GM15510 (cell line): Measurements from ENCODE around the gene SCAND1.

Source experiments
- POLR2A ChIP-seq: IDR thresholded peaks from 3 replicates; pipeline ENCODE4 v1.6.1; 2011; ENCODE audit warnings: borderline replicate concordance; ENCODE audit not compliant: insufficient read length; ENCODE audit errors: extremely low read depth

SCAND1 gene

DNA sequence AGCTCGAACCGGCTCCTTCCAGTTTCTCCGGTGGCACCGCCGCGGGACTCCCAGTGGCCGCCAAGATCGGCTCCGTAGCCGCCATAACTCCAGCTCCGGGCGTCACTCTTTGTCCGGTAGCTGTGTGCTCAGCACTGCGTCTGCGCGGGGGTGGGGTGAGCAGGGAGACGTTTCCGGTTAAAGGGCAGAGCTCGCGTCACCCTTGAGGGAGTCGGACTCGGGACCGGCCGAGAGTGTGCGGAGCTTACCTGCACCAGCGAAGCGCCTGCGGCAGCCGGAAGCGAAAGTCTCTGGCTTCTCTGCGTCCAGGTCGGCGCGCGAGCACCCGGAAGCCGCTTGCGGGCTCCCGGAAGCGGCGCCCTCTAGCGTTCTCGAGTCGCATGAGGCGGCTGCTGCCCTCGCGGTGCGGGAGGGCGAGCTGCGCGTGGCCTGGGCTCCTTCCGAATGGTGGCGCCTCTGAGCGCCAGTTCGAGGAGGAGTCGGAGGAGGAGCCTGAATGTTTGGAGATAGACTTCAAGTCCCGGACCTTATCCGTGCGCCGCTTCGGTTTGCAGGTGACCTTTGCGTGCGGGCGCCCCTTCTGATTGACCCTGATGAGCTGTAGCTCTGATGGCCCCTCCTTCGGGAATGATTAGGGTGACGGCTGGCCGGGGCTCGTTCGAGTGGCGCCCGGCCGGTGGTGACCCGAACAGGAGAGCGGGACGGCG is at the start of gene SCAND1:
Gene SCAND1, minus strand, starts transcription at position 303 of the 707 bp plus-strand sequence. Its CDS starts 218 bp downstream, at position 85.
- TF ChIP-seq POLR2A: peak; percentile 92

DNA sequence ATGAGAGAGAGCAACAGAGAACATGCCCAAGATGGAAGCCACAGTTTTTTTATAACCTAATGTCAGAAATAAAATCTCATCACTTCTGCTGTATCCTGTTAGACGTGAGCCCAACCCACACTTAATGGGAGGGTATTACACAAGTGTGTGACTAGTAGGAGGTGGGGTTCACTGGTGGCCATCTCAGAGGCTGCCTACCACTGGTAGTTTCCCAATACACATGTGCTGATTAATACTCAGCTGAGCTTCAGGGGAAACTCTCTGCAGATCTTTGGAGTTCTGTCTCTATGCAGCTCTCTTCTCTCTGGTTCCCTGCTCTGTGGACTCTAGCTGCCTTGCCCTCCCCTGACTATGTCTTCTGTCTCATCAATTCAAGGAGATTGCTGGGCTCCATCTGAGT is 49.7 kb upstream of the SCAND1 start:
- no peak for TF ChIP-seq POLR2A

DNA sequence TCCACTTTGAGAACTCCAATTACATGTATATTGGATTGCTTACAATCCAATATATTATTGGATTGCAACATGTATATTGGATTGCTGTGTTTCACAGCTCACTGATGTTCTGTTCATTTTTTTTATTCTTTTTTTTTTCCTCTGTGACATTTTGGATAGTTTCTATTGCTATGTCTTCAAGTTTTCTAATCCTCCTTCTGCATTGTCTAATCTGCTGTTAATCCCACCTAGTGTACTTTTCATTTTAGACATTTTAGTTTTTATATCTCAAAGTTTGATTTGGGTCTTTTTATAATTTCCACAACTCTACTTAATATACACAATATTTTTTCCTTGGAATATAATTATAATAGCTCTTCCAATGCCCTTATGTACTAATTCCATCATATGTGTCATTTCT is 48.6 kb upstream of the SCAND1 start:
- TF ChIP-seq POLR2A: no peak

DNA sequence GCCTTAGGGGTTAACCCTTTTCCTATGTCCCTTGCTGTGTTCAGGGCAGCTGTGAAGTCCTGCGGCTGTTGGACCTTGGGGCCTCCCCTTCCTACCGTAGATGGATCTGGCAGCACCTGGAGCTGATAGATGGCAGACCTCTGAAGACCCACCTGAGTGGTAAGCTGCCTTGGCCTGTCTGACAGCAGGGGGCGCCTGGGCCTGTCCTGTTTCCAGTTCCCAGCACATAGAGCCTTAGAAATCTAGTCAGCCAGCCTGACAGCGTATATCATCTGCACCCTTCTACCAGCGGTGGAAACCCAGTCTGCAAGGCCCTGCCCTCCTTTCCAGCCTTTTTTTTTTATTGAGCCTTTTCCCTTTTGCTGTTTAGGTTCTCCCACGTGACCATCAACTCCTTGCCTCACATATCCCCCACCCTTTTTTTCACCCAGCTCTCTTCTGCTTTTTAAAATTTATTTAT is 40.7 kb upstream of the SCAND1 start:
- no peak for TF ChIP-seq POLR2A

DNA sequence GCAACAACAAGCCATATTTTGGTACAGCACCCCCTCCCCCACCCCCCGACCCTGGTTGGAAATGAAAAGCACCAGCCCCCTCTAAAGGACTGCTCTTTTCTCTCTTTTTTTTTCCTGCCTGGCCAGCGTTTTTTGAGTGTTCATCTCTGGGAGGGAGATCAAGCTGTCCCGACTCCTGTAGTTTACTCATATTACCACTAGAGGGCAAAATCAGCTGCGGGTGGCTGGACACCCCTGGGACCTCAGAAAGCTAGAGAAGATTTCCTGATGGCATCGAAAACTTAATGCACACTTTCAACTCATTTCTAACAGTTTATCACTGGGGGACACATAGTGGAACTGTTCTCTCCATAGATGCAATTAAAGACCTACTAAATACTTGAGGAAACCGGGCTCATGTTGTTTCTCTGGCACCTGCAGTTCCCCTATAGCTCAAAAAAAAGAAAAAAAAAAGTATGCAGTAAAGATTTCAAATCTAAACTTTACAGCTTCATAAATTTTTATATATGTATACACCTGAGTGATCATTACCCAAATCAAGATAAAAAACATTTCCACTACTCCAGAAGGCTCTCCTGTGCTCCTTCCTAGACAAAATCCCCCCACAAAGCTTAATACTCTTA is 38.5 kb upstream of the SCAND1 start:
- TF ChIP-seq POLR2A: no peak

DNA sequence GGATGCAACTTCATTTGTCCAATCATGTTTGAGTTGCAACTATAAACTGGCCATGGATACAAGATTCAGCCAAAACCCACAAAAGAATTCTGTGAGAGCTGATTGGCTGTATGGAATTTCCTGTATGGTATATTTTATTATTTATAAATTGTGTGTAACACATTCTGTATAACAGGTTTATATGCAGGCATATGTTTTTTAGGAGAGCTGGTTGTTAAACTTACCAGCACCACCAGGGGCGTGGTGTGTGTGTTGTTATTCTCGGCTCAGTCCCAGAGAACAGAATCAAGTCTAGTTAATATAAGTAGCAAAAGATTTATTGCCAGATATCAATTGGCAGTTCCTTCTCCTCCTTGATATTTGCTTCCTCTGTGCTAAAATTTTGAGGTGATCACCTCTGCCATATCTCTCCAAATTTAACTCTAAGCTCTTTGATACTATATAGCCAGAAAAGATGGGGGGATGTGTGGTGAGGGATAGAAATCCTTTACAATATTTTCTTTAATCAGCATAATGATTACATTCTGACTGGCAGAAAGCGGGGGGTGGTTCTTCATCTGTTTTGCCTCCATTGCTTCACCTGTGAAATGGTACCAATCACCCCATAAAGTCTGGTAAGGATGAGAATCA is 37.0 kb upstream of the SCAND1 start:
- TF ChIP-seq POLR2A: no peak

DNA sequence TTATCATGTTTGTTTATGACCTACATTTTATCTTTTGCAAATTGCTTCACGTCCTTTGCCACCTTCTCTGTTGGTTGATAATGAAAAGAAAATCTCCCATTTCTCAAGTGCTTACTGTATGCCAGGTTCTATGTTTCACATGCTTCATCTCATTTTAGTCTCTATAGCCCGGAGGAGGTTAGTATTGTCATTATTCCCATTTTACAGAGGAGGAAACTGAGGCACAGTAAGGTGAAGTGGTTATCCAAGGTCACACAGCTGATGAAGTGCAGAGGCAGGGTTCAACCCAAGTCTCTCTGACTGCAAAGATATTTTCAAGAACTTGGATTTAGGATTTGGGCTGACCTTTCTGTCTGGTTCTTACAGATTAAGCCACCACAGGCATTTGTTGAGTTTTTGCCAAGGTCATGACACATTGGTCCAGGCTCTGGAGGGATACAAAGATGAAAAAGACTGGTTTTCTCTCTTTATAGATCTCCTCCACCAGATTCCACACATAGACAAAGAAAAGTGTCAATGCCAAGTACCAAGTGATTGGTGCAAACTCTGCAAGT is 34.7 kb upstream of the SCAND1 start:
- no peak for TF ChIP-seq POLR2A

DNA sequence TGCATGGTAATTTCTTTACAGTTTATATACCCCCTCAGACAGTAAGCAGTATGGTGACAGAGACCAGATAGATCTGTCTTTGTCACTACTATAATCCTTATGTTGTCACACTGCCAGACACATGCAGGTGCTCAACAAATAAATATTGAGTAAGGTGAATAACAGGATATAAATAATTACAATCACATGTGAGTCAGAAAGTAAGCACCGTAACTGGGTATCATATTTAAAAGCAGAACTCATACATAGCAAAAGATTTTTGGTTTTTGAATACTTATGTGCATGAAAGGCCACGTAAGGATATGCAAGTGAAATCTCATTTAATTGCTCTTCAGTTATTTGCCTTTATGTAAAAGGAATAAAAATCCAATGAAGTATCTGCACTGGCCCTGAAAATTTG is 31.5 kb upstream of the SCAND1 start:
- no peak for TF ChIP-seq POLR2A

DNA sequence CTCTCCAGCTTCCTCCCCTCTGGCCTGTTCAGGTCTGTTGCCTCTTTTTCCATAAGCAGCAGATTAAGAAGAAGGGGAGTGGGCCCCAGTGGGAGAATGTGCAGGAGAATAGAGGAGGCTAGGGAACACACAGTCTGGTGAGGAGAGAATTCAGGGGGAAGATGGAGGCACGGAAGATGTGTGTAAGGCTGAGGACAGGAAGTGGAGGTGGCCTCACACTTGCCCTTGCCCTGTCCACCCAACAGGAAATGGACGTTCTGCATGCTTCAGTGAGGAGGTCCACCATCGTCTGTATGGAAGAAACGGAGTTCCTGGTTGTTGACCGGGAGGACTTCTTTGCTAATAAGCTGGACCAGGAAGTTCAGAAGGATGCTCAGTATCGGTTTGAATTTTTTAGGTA is 30.1 kb upstream of the SCAND1 start:
- no peak for TF ChIP-seq POLR2A

DNA sequence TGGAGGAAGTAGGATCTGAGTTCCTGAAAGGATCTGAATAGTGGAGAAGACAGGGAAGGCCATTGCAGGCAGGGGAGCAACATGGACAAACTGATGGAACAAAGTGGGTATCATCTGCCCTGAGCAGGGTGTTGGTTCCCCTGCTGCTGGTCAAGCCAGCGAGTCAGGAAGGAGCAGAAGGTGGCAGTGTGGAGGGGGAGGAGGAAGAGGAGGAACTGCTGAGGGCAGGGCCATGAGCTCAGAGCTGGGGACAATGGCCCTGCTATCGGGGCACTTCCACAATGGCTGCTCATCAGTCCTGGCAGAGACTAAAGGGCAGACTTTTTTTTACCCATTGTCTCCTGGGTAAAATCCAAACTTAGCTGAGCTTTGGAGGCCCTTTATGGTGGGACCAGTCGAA is 27.7 kb upstream of the SCAND1 start:
- TF ChIP-seq POLR2A: no peak

DNA sequence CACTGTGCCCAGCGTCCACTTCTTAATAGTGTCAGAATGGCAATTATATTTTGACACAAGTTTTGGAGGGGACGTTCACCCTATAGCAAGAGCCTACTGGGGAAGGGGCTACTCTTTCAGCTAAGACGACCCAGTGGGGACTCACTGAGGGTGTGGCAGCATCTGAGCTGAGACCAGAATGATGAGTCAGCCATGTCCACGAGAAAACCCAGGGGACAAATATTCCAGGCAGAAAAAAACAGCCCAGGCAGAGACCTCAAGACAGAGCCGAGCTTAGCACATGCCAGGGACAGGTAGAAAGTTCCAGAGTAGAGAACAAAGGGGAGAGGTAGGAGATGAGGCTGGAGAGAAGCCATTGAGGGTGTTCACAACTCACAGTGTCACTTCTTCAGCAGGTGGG is 25.2 kb upstream of the SCAND1 start:
- no peak for TF ChIP-seq POLR2A

DNA sequence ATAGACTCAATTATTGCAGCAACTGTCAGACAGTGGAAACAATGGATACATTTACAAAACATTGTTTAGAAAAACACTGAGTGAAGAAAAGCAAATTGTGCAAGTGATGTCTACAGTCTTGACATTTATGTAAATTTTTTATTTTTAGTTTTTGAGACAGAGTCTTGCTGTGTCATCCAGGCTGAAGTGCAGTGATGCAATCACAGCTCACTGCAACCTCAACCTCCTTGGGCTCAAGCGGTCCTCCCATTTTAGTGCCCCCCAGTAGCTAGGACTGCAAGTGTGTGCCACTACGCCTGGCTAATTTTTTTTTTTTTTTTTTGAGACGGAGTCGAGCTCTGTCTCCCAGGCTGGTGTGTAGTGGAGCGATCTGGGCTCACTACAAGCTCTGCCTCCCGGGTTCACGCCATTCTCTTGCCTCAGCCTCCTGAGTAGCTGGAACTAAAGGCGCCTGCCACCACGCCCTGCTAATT is 23.8 kb upstream of the SCAND1 start:
- no peak for TF ChIP-seq POLR2A

DNA sequence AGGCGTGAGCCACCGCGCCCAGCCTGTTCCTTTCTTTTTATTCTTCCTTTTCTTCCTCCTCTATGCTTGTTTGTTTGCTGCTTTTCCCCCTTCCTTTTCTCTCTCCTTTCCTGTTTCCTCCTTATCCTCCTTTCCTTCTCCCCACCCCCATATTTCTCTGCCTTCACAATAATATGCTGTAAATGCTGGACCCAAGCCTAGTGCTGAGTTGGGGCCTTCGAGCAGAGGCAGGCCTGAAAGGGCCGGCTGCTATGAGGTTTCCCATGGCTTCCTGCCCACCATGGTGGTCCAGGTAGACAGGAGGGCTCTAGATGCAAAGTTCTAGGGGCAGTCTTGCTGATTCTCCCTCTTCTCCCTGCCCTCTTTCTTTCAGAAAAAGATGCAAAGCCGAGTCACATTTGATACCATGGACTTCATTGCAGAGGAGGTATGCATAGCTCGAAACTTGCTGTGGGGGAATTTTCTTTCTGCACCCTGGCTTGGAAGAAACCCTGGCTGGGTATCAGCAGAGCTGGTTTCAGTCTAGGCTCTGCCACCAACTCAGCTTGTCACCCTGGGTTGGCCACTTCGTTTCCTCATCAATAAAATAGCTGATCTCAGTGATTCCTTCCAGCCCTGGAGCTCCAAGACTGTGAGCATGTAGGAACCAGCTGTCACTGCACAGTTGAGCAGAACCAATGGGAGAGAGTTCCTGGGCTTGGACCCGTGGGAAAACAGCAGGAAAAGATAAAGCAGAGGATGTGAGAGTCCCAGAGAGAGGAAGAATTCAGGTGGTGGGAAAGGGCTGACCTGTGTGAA is 21.5 kb upstream of the SCAND1 start:
- TF ChIP-seq POLR2A: no peak

DNA sequence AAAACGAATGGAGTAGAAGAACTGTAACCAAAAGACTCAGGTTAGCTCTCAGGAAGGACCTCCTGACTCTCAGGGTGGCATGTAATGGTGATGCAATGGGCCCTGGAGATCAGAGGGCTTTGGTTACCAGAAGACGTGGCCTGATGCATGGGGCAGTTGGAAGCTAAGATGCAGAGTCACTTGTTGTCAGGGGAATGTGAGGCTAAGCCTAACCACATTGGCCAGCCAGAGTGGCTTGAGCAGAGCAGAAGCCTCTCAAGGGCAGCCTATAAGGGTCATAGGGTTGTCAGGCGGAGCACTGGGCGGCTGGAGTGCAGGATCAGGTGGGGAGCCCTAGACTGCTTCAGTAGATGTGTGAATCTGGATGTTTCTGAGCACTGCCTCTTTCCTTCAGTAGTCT is 20.0 kb upstream of the SCAND1 start:
- TF ChIP-seq POLR2A: no peak

DNA sequence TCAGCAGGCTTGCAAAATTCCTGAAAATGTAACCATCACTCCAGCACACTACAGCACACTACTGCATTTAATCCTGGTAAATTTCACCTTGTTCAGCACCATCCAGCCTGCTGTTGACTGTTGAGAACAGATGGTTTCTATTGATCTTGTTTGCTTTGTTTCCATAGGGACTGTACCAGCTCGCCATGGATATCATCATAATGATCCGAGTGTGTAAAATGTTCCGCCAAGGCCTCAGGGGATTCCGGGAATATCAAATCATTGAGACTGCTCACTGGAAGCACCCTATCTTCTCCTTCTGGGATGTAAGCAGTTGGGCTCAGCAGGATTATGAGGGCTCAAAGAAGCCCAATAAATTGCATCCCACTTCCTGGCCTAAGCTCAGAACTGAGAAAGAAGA is 18.2 kb upstream of the SCAND1 start:
- TF ChIP-seq POLR2A: no peak
